RWPE2 (cell line): ENCODE measurements around the gene CLEC16A.

Source experiments
- ATAC-seq: fragments of 200-7000 bp; cut with Tn5 transposase; 3 replicates; pipeline ENCODE4 v1.9.1; 2021; ENCODE audit warnings: low read depth
- DNase-seq: peaks from one replicate; pipeline ENCODE4 v3.0.0-alpha.2; 2020; ENCODE audit warnings: low spot score
- H3K27ac ChIP-seq: fragments of 450-650 bp; 2 replicates; pipeline ENCODE4 v1.5.1; 2017; ENCODE audit warnings: mild to moderate bottlenecking; ENCODE audit not compliant: poor library complexity, severe bottlenecking
- H3K27me3 ChIP-seq: fragments of 250-450 bp; sonication (Bioruptor Pico); 2 replicates; pipeline ENCODE4 v1.5.1; 2021; ENCODE audit warnings: mild to moderate bottlenecking, moderate library complexity; ENCODE audit not compliant: insufficient read depth, poor library complexity, severe bottlenecking
- H3K36me3 ChIP-seq: fragments of 250-450 bp; sonication (Bioruptor Pico); 2 replicates; pipeline ENCODE4 v1.5.1; 2020; ENCODE audit warnings: low read depth, mild to moderate bottlenecking, moderate library complexity
- H3K4me1 ChIP-seq: fragments of 250-450 bp; sonication (Bioruptor Pico); 2 replicates; pipeline ENCODE4 v1.5.1; 2021; ENCODE audit warnings: mild to moderate bottlenecking, moderate library complexity; ENCODE audit not compliant: insufficient read depth, poor library complexity, severe bottlenecking
- H3K4me3 ChIP-seq: fragments of 250-450 bp; sonication (Bioruptor Pico); 2 replicates; pipeline ENCODE4 v1.5.1; 2021; ENCODE audit warnings: mild to moderate bottlenecking, moderate library complexity; ENCODE audit not compliant: severe bottlenecking
- H3K9me3 ChIP-seq: fragments of 250-450 bp; sonication (Bioruptor Pico); 2 replicates; pipeline ENCODE4 v1.5.1; 2021; ENCODE audit warnings: mild to moderate bottlenecking, moderate library complexity; ENCODE audit not compliant: severe bottlenecking
- CTCF ChIP-seq: fragments of 450-650 bp; IDR thresholded peaks from one replicate; pipeline ENCODE4 v1.5.1; 2017; ENCODE audit warnings: mild to moderate bottlenecking, moderate library complexity; ENCODE audit not compliant: poor library complexity, severe bottlenecking

Gene CLEC16A

DNA sequence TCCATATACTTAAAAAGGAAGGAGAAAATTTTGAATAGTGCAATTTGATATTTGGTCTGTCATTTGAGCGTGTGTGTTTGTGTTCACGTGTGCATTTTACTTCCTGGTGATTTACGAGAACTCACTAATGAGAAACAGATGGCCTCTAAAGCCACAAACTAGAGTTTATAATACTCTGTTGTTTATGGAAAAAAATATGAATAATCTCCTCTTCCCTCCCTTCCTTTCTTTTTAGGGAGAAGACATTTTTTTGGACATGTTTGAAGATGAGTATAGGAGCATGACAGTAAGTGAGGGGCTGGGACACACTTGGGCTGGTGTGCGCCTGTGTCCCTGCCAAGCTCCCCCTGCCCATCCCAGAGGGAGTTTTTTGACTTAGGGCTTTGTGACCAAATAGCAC, 102.7 kb downstream of the CLEC16A start:
- ATAC-seq (no peak), DNase-seq (no peak)
- H3K36me3 ChIP-seq, result peaks cover 15% of the 10 kb centered on the region
- H3K4me1 ChIP-seq, result peaks cover 7% of the 10 kb centered on the region
- H3K9me3 ChIP-seq, result no peaks in the 10 kb centered on the region
- no peaks in the 10 kb centered on the region for H3K27me3 ChIP-seq
- no peak overlapping the region for H3K4me3 ChIP-seq
- no peak overlapping the region for H3K27ac ChIP-seq
- TF ChIP-seq CTCF, result no peak

- no peak for TF ChIP-seq CTCF
- H3K27ac ChIP-seq, result no peak overlapping the region
Measured at GRCh38 chr16:11047939-11048800, 103.8 kb downstream of the CLEC16A start.

DNA sequence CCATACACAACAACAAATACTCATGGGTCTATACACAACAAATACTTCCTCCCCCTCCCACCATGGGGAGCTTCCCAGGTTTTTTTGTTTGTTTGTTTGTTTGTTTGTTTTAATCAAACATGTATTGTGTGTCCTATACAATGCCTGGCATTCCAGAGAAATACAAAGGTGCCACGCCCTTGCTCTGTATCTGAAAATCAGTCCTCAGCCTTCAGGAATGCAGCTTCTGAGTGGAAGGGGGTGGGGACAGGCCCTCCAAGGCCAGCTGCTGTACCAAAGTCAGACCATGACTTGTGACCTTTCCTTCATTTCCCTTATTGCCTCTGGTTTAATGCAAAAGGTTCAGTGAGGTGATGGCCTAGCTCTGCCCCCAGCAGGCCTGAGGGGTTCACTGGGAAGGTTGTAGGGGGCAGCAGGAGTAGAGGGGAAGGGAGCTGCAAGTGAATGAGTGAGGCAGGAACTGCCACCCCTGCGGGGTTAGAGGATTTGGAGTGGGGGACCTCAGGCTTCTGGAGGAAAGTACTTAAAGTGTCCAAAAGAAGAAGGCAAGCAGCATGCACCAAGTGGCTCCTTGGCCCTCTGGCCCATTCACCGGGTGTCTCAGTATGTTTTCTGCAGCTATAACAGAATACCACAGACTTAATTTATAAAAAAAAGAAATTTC, 105.2 kb downstream of the CLEC16A start:
- Histone ChIP-seq H3K4me3 (no peak overlapping the region), H3K27ac (no peak overlapping the region), H3K4me1 (peaks cover 7% of the 10 kb centered on the region), H3K27me3 (no peaks in the 10 kb centered on the region), H3K36me3 (0 out of 2 replicates have a peak, but pooled peaks cover 2% of the 10 kb centered on the region), H3K9me3 (no peaks in the 10 kb centered on the region)
- no peak for TF ChIP-seq CTCF
- no peak for DNase-seq
- peak; percentile 78; the same call in 2 of the 3 replicates for ATAC-seq

More at GRCh38 chr16:11047939-11048800, 103.8 kb downstream of the CLEC16A start:
- ATAC-seq (no peak), DNase-seq (no peak)
- no peaks in the 10 kb centered on the region for H3K9me3 ChIP-seq
- peaks cover 9% of the 10 kb centered on the region; the same call in 1 of the 2 replicates for H3K36me3 ChIP-seq
- H3K4me1 ChIP-seq, result peaks cover 7% of the 10 kb centered on the region
- no peaks in the 10 kb centered on the region for H3K27me3 ChIP-seq
- H3K4me3 ChIP-seq, result no peak overlapping the region

- no peak for ATAC-seq
- DNase-seq, result no peak
- 0 out of 2 replicates have a peak, but pooled peaks cover 2% of the 10 kb centered on the region for H3K36me3 ChIP-seq
- no peaks in the 10 kb centered on the region for H3K9me3 ChIP-seq
- no peak overlapping the region for H3K4me3 ChIP-seq
- no peaks in the 10 kb centered on the region for H3K27me3 ChIP-seq
- peaks cover 7% of the 10 kb centered on the region for H3K4me1 ChIP-seq
- H3K27ac ChIP-seq, result no peak overlapping the region
- no peak for TF ChIP-seq CTCF
Measured at GRCh38 chr16:11050536-11050935, 106.2 kb downstream of the CLEC16A start.
